GM12873 (cell line): Measurements from ENCODE around the gene RPL39.

Experiments used
- CTCF ChIP-seq: IDR thresholded peaks from 2 replicates; pipeline ENCODE4 v1.5.1; 2012; ENCODE audit warnings: low read depth, mild to moderate bottlenecking, moderate library complexity, low read length, control low read depth; ENCODE audit not compliant: insufficient read depth; ENCODE audit errors: missing control alignments

Gene RPL39

GRCh38 chrX:119738742-119739141 lies 52.7 kb downstream of the RPL39 start:
- TF ChIP-seq CTCF: no peak
